PC-9 (cell line): Measurements from ENCODE around the gene TCAIM.

ENCODE experiments used
- CTCF ChIP-seq: fragments of 200-600 bp; sonication (generic); conservative IDR thresholded peaks from 2 replicates; pipeline ENCODE4 v1.6.1; 2017; ENCODE audit warnings: mixed run types, antibody characterized with exemption, mild to moderate bottlenecking, moderate library complexity
- EZH2 ChIP-seq: fragments of 200-600 bp; sonication (generic); IDR thresholded peaks from 2 replicates; pipeline ENCODE4 v1.8.0; 2017; ENCODE audit warnings: antibody characterized with exemption, low read depth

GRCh38 chr3:44365952-44366351 is 27.4 kb downstream of the TCAIM start:
- TF ChIP-seq CTCF, result no peak
- no peak for TF ChIP-seq EZH2
